NCI-H1930 (cell line): Measurements from ENCODE around the gene ACSS1.

ENCODE experiments used
- DNase-seq, 2 experiments: peaks; one replicate each; lab custom pipeline; 2025; lab: John Stamatoyannopoulos, UW

Gene ACSS1

GRCh38 chr20:25058847-25059810 lies 1.2 kb upstream of the ACSS1 start:
- DNase-seq: no peak

GRCh38 chr20:25057234-25058050 lies 497 bp downstream of the ACSS1 start:
- DNase-seq: no peak

GRCh38 chr20:25056690-25057233 lies 1.2 kb downstream of the ACSS1 start:
- no peak for DNase-seq

GRCh38 chr20:25055711-25056495 lies 2.0 kb downstream of the ACSS1 start:
- no peak for DNase-seq

GRCh38 chr20:25054995-25055629 lies 2.8 kb downstream of the ACSS1 start:
- DNase-seq: no peak

GRCh38 chr20:25054096-25054820 lies 3.7 kb downstream of the ACSS1 start:
- DNase-seq: no peak

GRCh38 chr20:25053255-25054031 lies 4.5 kb downstream of the ACSS1 start:
- no peak for DNase-seq

- DNase-seq: no peak
These were observed 5.4 kb downstream of the ACSS1 start for GRCh38 chr20:25052255-25053194.

GRCh38 chr20:25051386-25052155 lies 6.4 kb downstream of the ACSS1 start:
- DNase-seq: no peak

- no peak for DNase-seq
These were observed 7.2 kb downstream of the ACSS1 start for GRCh38 chr20:25050501-25051350.

- DNase-seq: no peak
These were observed 7.9 kb downstream of the ACSS1 start for GRCh38 chr20:25050082-25050481.

GRCh38 chr20:25049261-25050060 lies 8.5 kb downstream of the ACSS1 start:
- DNase-seq: no peak

GRCh38 chr20:25048519-25048952 lies 9.4 kb downstream of the ACSS1 start:
- no peak for DNase-seq

- DNase-seq: no peak
These were observed 10.2 kb downstream of the ACSS1 start for GRCh38 chr20:25047766-25048165.

- no peak for DNase-seq
These were observed 10.9 kb downstream of the ACSS1 start for GRCh38 chr20:25046736-25047666.
